ENCODE measurements around the gene EMX2. TPM values are rescaled to one million over a fixed set of nuclear protein-coding genes. Genes with fewer than 3 reads are reported as not detected.

The EMX2 gene
- total and polyA plus RNA-seq, 2 of the 13 experiments (the other 11 are each of a cell fraction or from before 2014, with no cell fraction given) = not detected

DNA sequence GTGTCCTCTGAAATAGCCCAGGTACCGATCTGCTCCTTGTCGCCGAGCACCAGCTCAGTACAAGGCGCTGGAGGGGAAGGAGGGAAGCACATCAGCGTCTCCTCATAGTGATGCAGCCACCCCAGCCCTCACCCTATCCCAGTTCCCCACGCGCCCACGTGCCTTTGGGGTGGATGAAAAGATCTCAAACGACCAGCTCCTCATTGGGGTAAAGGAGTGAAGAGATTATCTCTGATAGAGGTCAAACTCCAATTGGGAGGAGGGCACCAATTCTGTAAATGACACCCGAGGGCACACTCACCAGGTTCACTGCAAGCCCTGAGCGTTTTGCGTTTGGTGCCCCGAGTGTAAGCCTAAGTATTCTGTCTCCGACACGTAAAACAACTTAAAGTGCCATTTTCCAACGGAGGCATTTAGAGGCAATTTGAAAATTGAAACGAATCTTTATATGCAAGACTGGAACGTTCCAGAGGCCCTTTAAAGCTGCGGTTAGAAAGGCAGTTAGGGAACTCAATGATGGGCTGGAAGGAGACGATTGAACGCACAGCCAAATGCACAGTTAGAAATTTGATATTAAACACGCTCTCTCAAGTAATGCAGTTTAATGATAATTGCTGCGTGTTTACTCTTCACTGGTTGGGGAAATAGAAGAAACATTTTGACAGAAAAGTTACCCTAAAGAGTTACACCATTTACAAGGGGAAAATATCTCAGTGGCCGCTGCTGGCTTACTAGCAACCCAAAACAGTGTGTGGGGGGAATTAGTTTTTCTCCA, 8.9 kb upstream of the EMX2 start:
- in situ Hi-C loops (cut with HindIII; ENCODE audit: extremely low pct_ligation_motif_present, low pct_unique_long_range_greater_than_20kb) = loop anchor here (25.0 kb wide), 1 partner anchor 579 kb away; no protein-coding TSS in a partner anchor
- Histone ChIP-seq H3K27ac (ENCODE audit: extremely low read length, insufficient read depth, low read length) (no peak overlapping the region), H3K27me3 (ENCODE audit: control insufficient read depth in 1 of 2, insufficient read depth in 2 of 2, low read length in 2 of 2) (peaks cover 13 to 83% of the 10 kb centered on the region in 2 experiments), H3K4me1 (ENCODE audit: insufficient read depth, low read length) (0 out of 2 replicates have a peak, but pooled peaks cover 17% of the 10 kb centered on the region), H3K36me3 (replicated peaks in 1 of 2; ENCODE audit: control insufficient read depth in 1 of 2, insufficient read depth in 2 of 2, low read length in 2 of 2) (no peaks in the 10 kb centered on the region), H3K9ac (ENCODE audit: insufficient read depth, low read depth, low read length) (no peak overlapping the region), H4K20me1 (ENCODE audit: insufficient read depth, low read length) (no peaks in the 10 kb centered on the region), H3K9me3 (ENCODE audit: low read length) (no peaks in the 10 kb centered on the region), H3K4me2 (ENCODE audit: low read depth, low read length) (no peak overlapping the region), H3K79me2 (ENCODE audit: insufficient read depth, low read length) (no peaks in the 10 kb centered on the region), H3K4me3 (replicated peaks in 1 of 3; ENCODE audit: insufficient read depth in 1 of 3, low read depth in 2 of 3, low read length in 3 of 3) (no peak overlapping the region), H2AFZ (ENCODE audit: low read length) (no peak overlapping the region)
- no TSS peak for BruUV-seq (replicated peaks)
- FAIRE-seq = no peak
- POLR2A ChIA-PET = no interaction called here
- ATAC-seq = no peak
- TF ChIP-seq ZNF12 (CRISPR knock-in tag; IDR thresholded peaks at IDR 0.05) = no peak
- no peak for TF ChIP-seq HNRNPLL (IDR thresholded peaks at IDR 0.05; ENCODE audit: low read depth, low read length, poor library complexity, severe bottlenecking)
- TF ChIP-seq ZBTB7A (CRISPR knock-in tag; IDR thresholded peaks at IDR 0.05) = no peak
- TF ChIP-seq ZSCAN21 (CRISPR knock-in tag; IDR thresholded peaks at IDR 0.05; ENCODE audit: borderline replicate concordance) = no peak
- no peak for TF ChIP-seq PLRG1 (conservative IDR thresholded peaks at IDR 0.05)
- no peak for TF ChIP-seq ZNF44 (CRISPR knock-in tag; IDR thresholded peaks at IDR 0.05)
- TF ChIP-seq ZNF263 (CRISPR knock-in tag; IDR thresholded peaks at IDR 0.05) = no peak
- no peak for TF ChIP-seq NFYB (CRISPR knock-in tag; IDR thresholded peaks at IDR 0.05)
- no peak for TF ChIP-seq PCBP2 (optimal IDR thresholded peaks at IDR 0.05; ENCODE audit: low read depth, low read length, poor library complexity, severe bottlenecking)
- CTCF ChIA-PET (ENCODE audit: low intra/inter-chr PET ratio, low total read pairs) = no interaction called here
- intact Hi-C loops (cut with micrococcal nuclease; ENCODE audit: unreplicated experiment) = no loop called here
- 30% methylated on average over 19 of the region's 24 CpGs for WGBS (ENCODE audit: low lambda C conversion rate)
- DNase-seq (ENCODE audit: low spot score) = no peak
